Stimulated activated CD4-positive, alpha-beta T cell treated with anti-CD3 and anti-CD28 coated beads, Interleukin-1b, Interleukin-23, amount 100 ng/mL, for 24 hours (primary cell): ENCODE measurements around the gene SMIM43.
A peak's percentile ranks its signal among the peaks of the same experiment; 100 is the strongest.

Experiments
- DNase-seq, 4 experiments: peaks; one replicate each; pipeline ENCODE4 v3.0.0-alpha.2; 2020; ENCODE audit warnings: low read depth in 4 of 4, low spot score in 1 of 4

SMIM43 gene

DNA sequence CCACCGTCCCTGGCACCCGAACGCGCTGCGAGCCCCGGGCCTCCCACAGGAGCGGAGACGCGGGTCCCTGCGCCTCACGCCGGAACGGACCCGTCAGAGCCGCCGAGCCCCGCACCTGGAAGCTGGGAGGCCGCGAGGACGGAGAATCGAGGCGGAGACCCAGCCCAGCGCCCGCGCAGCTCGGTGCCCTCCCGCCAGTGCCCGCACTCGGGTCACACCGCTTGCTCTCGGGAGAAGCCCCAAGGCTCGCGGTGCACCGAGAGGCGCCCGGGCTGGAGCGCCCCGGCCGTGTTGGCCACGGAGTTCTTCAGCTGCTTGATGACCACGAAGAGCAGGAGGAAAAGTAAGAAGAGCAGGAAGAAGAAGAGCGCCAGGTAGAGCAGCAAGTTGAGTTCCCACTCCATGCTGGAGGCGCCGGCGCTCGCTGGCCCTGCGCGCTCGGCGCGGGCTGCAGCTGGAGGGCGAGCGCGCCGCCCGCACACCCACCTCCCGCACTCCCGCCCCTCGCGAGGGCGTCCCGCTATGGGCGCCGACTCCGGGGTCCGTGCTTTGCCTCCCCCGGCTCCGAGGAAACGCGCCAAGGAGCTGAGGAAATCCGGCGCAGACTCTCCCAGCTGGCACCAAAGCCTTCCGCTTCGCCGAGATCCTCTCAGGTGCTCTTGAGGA is at the start of gene SMIM43:
TSS of gene SMIM43 (minus strand) at position 463 of the 666 bp plus-strand sequence. CDS start at position 404, 59 bp downstream.
- no peak for DNase-seq

DNA sequence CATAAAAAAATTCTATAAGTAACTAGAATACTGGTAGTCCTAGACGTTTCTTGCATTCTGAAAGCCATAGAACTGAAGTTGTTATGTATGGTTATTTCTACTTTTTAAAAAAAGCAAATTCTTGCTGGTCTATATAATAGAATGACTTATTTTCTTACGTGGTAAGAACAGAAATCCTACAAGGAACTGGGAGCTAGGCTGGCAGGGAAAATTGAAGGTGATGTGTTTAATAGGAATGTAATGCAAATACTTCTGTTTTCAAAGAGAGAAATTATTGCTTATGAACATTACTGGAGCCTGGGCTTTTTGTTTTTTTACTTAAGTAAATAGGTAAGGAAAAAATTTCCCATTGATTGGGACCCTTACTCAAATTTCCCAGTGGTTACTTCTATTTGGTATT is 49.8 kb upstream of the SMIM43 start:
- no peak for DNase-seq

DNA sequence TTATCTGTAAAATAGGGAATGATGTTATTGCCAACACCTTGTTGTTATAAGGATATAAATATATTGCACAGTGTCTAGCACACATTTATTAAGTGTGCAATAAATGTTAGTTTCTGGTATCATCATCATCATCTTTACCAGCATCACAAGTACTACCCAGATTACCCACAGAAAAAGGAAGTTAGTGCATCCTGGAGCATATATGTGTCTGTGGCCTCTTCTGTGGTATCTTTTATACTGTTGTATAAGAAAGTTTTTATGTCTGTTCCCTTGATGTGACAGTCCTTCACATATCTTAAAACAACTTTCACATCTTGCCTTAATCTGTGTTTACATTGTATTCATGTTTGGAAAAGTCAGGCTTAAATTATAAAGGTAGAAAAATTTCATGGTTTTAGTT is 46.2 kb upstream of the SMIM43 start:
- no peak for DNase-seq

DNA sequence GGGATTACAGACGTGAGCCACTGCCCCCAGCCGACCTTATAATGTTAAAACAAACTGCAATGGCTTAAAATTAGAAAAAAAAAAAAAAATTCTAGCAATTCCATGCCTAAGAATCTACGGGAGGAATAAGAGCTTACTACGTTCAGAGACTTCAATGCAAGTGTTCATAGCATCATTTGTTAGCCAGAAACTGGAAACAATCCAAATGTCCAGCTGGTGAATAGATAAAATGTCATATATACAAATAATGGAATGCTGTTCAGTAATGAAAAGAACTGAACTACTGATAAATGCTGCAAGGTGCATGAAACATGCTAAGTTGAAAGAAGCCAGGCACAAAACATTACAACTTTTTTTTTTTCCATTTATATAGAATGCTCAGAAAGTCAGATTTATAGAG is 41.4 kb upstream of the SMIM43 start:
- no peak for DNase-seq

DNA sequence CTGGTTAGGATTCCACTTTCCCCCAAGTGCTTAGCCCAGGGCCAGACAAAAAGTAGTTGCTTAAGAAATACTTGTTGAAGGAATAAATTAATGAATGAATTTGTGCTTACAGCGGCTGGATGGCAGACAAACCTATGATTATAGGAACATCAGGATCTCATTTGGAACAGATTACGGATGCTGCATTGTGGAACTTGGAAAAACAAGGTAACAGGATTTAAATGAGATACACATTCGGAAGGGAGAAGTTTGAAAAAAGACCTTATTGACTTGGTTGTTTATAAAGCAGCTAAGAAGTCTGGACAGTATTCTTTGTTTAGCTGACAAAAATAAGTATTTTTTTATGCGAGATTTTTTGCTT is 36.7 kb upstream of the SMIM43 start:
- no peak for DNase-seq

DNA sequence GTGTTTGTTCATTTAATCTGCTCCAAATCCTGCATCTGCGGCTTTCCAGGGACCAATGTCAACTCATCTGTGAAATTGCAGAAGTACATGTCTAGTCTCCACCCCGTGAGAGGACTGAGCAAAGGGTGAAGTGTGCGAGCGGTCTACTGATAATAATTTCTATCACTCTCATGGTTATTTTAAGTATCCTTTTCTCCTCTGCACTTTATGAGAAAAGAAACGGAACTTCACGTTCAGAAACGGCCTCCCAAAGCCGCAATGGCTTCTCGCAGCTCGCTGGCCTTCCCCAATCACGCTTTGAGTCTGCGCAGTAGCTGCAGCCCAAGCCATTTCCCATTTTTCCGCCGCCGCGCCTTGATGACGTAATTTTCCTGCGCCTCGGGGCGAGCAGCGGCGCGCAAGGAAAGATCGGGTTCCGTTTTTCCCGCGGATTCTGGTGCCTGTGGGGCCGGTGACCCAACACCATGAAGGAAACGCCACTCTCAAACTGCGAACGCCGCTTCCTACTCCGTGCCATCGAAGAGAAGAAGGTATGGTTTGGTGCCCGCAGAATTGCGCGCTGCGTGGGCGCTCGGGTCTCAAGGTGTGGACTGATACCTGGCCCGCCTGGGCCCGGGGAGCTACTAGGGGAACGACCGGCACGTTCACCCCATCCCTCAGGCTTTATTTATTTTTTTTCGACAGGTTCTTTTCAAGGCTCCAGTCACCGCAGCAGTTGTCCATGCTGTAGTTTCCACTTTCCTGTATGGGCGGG is 36.2 kb upstream of the SMIM43 start, which contains the start of gene EXOSC9:
TSS of gene EXOSC9 (plus strand) at position 363 of the 754 bp plus-strand sequence. CDS start at position 465, 102 bp downstream.
- peak; percentile 91 to 95 (median 93) for DNase-seq

DNA sequence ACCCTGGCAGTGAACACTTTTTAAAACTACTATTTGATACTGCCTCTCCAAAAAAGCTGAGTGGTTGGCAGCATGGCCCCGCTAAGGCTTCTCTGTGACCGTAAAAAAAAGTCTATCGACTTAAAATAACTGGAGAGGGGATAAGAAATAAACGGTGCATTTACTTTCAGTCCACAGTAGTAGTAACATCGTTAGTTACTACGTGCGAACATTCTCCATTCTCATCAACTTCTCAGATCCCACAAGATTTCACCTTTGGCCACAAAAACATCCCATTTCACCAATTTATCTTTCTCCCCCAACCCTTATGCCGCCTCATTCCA is 35.6 kb upstream of the SMIM43 start:
- no peak for DNase-seq

DNA sequence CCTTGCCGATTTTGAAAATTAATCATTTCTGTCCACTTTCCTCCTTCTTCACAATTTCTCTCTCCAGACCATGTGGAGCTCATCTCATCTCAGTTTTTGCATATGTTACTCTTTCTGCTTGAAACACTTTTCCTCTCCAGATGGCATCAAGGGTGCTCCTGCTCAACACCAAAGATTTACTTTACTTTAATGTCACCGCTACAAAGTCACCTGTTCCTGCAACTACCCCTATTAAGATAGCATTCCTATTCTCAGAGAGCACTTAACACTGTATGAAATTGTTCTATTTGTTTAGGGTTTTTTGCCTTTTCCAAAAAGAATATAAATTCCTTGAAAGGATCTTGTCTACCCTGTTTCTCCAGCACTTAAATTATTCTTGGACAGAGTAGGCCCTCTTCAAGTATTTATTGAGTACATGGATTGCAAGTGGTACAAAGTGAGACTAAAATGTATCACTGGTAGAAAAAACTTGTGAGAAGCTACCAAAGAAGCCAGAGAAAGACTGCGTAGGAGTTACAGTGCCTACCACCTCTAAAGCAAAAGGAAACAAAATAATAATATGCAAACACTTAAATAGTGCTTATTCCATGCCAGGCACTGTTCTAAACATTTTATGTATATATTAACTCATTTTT is 35.0 kb upstream of the SMIM43 start:
- no peak for DNase-seq

DNA sequence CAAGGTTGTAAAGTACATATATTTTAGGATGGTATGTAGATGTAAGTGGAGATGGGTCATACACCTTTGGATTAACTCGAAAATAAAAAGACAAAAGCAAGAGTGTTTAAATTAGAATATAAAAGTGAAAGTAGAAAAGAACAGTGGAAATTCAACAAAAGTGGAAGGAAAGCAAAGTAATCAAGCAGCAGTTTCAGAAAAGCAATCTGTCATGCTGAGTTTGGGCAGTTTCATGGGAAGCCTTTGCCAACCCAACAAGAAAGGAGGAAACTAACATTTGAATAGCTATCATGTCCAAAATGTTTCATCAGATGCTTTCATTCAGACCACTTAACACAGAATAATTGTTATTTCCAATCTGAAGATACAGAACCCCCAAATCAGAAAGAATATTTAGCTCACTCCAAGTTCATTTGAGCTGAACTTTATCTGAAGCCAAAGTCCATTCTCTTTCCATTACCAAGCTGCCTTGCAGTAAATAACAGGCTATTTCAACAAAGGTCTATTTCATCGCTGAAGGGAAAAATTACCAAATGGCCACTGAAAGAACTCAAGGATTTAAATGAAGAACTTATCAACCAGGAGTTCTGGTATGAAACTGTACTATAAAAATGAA is 34.4 kb upstream of the SMIM43 start:
- no peak for DNase-seq

DNA sequence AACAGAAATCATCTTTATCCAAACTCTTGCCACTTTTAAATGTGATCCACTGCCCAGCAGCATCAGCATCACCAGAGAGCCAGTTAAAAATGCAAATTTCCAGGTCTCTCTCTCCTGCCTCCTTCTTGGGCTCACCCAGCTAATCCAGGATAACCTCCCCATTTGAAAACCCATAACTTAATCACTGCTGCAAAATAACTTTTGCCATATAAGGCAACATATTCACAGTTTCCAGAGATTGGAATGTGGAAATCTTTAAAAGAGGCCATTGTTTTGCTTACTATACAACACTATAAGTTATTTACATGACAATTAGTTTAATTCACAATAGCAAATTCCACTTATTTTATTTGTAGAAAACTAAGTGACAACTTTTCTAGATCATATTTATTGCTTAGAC is 31.3 kb upstream of the SMIM43 start:
- no peak for DNase-seq

DNA sequence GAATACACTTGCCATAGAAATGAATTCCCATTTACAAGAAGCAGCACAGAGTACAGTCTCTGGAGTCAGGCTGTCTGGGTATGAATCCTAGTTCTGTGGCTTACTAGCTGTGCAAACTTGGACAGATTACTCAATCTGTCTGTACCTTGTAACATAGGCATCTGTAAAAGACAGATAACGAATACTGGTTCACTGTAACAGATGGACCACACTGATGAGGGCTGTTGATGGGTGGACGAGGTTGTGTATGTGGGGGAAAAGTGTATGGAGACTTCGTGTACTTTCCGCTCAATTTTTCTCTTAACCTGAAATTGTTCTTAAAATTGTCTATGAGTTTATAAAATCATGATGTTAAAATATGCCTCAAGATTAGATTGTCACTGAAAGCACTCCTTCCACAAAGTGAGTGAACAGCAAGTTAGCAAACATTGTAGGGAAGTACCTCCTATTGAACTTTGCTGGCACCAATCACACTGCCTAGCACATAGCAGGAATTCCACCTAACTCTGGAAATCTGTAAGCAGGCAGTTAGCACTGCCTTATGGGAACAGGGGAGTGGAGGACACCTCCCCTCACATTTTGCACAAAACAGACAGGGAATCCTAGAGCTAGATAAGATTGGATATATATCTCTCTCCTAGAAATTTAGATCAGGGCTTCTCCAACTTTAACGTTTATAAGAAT is 29.7 kb upstream of the SMIM43 start:
- no peak for DNase-seq

DNA sequence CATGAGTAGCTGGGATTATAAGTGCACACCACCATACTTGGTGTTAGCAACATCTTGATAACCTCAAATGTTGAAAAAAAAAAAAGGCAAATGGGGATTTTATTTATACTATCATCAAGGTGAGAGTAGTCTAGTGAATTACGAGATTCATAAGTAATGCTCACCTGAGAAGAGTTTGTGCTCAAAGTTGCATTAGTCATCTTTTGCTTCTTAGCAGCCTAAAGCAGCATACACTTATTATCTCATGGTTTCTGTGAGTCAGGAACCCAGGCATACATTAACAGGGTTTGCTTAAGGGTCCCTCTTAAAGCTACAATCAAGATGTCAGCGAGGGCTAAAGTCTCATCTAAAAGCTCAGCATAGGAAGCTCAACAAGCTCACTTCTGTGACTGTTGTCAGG is 28.0 kb upstream of the SMIM43 start:
- DNase-seq = no peak

DNA sequence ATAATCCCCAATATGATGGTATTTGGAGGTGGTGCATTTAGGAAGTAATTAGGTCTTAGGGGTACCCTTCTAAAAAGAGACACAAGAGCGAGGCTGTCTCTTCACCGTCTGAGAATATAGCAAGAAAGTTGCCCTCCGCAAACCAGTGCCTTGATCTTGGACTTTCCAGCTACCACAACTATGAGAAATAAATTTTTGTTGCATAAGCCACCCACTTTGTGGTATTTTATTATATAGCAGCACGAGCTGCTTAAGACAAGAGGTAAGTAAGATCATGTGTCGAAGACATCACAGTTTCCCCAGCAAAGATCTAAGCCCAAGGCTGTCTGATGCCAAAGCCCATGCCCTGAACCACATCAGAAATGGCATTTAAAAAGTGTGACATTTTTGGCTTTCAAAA is 26.5 kb upstream of the SMIM43 start:
- no peak for DNase-seq

DNA sequence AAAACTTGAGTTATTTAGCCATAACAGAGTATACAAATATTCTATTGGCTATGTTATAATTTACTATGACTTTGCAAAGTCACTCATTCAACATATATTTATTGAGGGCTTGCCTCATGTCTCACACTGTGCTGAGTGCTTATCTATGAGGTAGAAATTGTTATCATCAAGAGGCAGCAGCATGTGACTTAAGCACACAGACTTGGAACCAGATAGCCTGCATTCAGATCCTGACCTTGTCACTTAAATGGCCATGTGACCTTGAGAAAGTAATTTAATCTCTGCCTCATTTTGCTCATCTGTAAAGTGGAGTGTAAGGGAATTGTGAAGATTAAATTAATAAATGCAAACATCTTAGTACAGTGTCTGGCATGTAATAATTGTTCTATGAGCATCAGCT is 26.0 kb upstream of the SMIM43 start:
- DNase-seq = no peak

DNA sequence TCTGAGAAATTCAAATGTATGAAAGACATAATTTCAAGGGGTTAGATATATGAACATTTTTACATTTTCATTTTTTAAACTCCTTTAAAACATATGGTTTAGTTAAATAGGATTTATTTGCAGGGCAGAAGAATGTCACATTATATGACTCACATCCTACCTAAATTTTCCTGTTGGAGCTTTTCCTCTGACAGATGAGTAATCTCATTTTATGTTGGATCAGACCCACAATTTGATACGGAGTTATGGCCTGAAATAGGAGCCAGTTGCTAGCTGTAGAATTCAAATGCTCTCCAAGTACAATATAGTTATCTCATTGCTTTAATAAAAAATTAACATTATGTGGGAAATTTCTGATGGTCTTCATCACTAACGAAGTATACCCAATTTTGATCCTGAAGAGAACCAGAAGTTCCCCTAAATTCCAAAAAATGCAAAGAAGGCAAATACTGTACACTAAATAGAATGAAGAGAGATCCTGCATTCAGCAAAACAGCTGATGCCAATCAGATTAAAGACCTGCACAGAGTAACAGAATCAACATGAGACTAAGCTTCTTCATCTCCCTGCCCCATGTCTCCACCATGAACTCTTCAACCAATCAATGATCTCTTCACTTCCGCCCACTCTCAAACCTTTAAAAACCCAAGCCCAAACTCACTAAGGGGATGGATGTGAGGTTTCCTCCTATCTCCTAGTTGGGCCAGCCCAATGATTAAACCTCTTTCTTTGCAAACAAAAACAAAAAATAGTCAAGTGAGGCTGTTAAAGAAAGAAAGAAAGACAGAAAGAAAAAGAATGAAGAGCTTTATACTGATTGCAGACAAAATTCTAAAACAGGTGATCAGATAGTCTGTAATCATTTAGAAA is 25.2 kb upstream of the SMIM43 start:
- no peak for DNase-seq

DNA sequence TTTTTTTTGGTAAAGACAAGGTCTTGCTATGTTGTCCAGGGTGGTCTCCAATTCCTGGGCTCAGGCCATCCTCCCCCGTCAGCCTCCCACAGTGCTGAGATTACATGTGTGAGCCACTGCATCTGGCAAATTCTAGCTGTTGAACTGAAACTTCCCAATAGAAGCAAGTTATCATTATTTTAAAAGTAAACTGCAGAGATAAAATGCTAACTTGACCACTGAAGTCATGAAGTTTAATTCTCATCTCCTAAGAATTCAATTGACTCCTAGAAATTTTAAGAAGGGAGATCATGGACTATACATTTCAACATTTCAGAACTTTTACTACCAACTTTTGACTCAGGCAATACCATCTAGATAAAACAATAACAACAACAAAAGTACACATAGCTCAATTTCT is 24.5 kb upstream of the SMIM43 start:
- DNase-seq = no peak

DNA sequence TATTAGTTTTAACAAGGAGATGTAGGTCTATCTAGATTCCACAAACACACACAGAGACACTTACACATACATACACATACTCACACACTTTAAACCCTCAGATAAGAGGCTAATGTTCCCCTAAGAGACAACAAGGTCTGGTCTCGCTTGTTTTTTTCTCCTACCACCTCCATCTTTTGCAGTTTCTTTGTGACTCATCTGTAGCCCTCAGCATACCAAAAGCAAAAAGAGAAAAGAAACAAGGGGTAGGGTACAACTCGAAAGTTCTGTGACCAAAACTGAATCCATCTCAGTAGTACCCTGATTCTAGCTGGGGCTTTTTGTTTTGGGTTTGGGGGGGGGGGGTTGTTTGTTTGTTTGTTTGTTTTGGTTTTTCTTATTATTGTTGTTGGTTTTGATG is 23.9 kb upstream of the SMIM43 start:
- no peak for DNase-seq

DNA sequence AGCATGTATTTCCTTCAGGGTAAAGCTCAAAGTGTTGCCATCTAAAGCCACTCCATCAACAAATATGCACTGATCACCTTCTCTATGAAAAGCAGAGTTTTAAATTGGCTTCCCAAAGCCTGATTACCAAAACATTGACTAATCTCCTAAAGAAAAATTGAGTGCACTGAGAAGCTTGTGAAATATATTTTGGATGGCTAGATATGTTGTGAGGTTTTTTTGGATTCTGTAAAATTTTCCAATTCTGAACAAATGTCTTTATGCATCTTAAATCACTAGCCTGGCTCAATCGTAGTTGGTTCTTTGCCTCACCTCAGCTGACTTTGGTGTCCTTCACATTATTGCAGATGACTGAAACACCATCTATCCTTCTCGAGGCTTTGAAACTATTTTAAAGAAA is 21.3 kb upstream of the SMIM43 start:
- no peak for DNase-seq

DNA sequence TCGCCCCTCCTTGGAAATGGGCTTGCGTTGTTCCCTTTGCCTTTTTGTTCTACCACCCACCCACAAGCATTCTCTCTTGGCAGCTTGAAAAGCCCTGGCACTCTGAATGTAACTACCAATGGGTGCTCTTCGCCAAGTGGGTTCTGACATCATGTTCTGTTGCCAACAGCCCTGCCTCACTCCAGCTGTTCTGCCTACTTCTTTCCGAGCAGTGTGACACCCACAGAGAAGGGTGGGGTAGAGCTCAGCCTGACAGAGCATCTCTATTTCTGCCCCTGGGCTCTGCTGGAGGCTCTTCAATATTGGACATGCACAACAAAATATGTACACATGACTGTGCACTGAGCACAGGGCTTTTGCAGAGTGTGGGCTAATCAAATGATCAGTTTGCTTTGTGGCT is 20.5 kb upstream of the SMIM43 start:
- DNase-seq = no peak

DNA sequence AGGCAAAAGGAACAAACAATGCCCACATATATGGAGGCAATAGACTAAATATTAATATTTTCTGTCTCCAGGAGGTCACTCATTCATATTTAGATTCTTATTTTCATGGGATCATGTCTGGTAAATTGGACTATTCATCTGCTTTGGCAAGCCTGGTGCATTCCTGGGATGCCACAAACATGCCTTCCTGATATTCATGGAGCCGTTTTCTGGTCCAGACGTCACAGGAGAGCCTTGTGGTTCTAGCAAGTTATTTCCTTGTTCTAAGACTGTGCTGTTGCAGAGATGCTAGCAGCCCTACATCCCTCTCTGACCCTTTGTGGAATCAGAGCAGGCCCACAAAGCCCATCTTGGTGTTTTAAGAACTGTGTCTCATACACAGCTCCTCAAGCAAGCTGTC is 20.0 kb upstream of the SMIM43 start:
- DNase-seq = no peak

DNA sequence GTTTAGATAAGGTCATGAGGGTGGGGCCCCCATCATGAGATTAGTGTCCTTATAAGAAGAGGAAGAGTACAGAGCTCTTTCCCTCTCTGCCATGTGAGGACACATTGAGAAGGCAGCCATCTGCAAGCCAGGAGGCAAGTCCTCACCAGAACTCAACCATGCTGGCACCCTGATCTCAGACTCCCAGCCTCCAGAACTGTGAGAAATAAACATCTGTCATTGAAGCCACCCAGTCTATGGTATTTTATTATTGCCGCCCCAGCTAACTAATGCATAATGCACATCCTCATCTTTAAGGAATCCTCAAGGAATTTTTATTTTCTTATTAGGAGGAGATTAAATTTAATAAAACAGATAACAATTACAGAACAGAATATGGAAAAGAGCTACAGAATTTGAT is 19.4 kb upstream of the SMIM43 start:
- no peak for DNase-seq
